Endothelial cell of umbilical vein (primary cell): ENCODE results near the gene USE1. TPM values are rescaled to one million over a fixed set of nuclear protein-coding genes. Genes with fewer than 3 reads are reported as not detected.

ENCODE experiments used
- BruUV-seq: library from RNA; stranded (reverse); fragments of 400-500 nt; replicated peaks from 2 replicates; lab custom pipeline; 2021; lab: Mats Ljungman, UMichigan
- CTCF ChIA-PET: fragments of 300-600, 350-600 bp; sonication (Branson Sonifier 250); formaldehyde crosslinking; loops from one replicate; lab custom pipeline; 2021; ENCODE audit warnings: antibody characterized with exemption, inconsistent platforms; lab: Charles Lee
- POLR2A ChIA-PET: fragments of 300-600, 350-600 bp; sonication (Branson Sonifier 250); formaldehyde crosslinking; loops from one replicate; lab custom pipeline; 2021; ENCODE audit warnings: antibody characterized with exemption, inconsistent platforms; lab: Charles Lee
- DNase-seq: peaks from one replicate; pipeline ENCODE4 v3.0.0-alpha.2; 2011; ENCODE audit warnings: low read depth, low spot score
- FAIRE-seq: peaks from 2 replicates; lab custom pipeline; 2011; peaks lifted over from hg19 to GRCh38; lab: Jason Lieb, UNC
- H2AFZ ChIP-seq: 2 replicates; pipeline ENCODE4 v1.6.0; 2012; ENCODE audit warnings: low read depth, low read length, control low read depth, inconsistent platforms
- H3K27ac ChIP-seq: 2 replicates; pipeline ENCODE4 v1.5.1; 2011; ENCODE audit warnings: low read depth, mild to moderate bottlenecking, control low read depth, low read length, moderate library complexity; ENCODE audit not compliant: insufficient read depth
- H3K27me3 ChIP-seq, 2 experiments: 2 replicates each; pipeline versions ENCODE4 v1.6.0 to v1.6.1; 2011; ENCODE audit warnings: low read length in 2 of 2, mixed read lengths in 1 of 2; ENCODE audit not compliant: control insufficient read depth in 2 of 2, insufficient read depth in 2 of 2
- H3K36me3 ChIP-seq, 2 experiments: 2 replicates in 1 of 2; 3 replicates in 1 of 2; pipeline ENCODE4 v1.5.1; 2011; ENCODE audit warnings: low read length in 2 of 2, mild to moderate bottlenecking in 1 of 2, moderate library complexity in 1 of 2; ENCODE audit not compliant: control insufficient read depth in 2 of 2, insufficient read depth in 2 of 2; ENCODE audit errors: extremely low read depth in 1 of 2
- H3K4me1 ChIP-seq: 3 replicates; pipeline ENCODE4 v1.5.1; 2011; ENCODE audit warnings: mild to moderate bottlenecking, low read length; ENCODE audit not compliant: control insufficient read depth, insufficient read depth; ENCODE audit errors: extremely low read depth
- H3K4me2 ChIP-seq: 2 replicates; pipeline ENCODE4 v1.6.1; 2011; ENCODE audit warnings: low read length, control low read depth, mixed read lengths; ENCODE audit not compliant: insufficient read depth
- H3K4me3 ChIP-seq, 3 experiments: fragments of 200-600 bp in 1 of 3; sonication (generic), shearing (Covaris generic) in 1 of 3; replicated peaks in 1 of 3; 2 replicates each; pipeline ENCODE4 v1.5.1; 2011 to 2016; ENCODE audit warnings: control low read depth in 3 of 3, low read length in 3 of 3, mild to moderate bottlenecking in 2 of 3, inconsistent platforms in 1 of 3, low read depth in 1 of 3, moderate library complexity in 1 of 3; ENCODE audit not compliant: insufficient read depth in 1 of 3
- H3K79me2 ChIP-seq: 2 replicates; pipeline ENCODE4 v1.6.0; 2012; ENCODE audit warnings: low read length, inconsistent platforms; ENCODE audit not compliant: control insufficient read depth, insufficient read depth
- H3K9ac ChIP-seq: replicated peaks from 2 replicates; pipeline ENCODE3; 2011; ENCODE audit warnings: low read length, control low read depth; ENCODE audit not compliant: insufficient read depth; ENCODE audit errors: extremely low read depth
- H3K9me1 ChIP-seq: replicated peaks from 3 replicates; pipeline ENCODE4 v1.6.0; 2011; ENCODE audit warnings: mild to moderate bottlenecking, low read length; ENCODE audit not compliant: control insufficient read depth, insufficient read depth; ENCODE audit errors: extremely low read depth
- H3K9me3 ChIP-seq: replicated peaks from 2 replicates; pipeline ENCODE4 v1.5.1; 2012; ENCODE audit warnings: low read length, inconsistent platforms; ENCODE audit not compliant: control insufficient read depth, insufficient read depth
- H4K20me1 ChIP-seq: replicated peaks from 2 replicates; pipeline ENCODE3; 2011; ENCODE audit warnings: mild to moderate bottlenecking, low read length; ENCODE audit not compliant: control insufficient read depth, insufficient read depth; ENCODE audit errors: extremely low read depth
- EZH2 ChIP-seq: IDR thresholded peaks from 2 replicates; pipeline ENCODE4 v1.6.1; 2012; ENCODE audit warnings: borderline replicate concordance, low read depth, mild to moderate bottlenecking, moderate library complexity, low read length, inconsistent platforms; ENCODE audit not compliant: severe bottlenecking
- FOS ChIP-seq: IDR thresholded peaks from 2 replicates; pipeline ENCODE4 v1.6.1; 2011; ENCODE audit warnings: mild to moderate bottlenecking, low read length, moderate library complexity, borderline replicate concordance; ENCODE audit not compliant: insufficient read depth
- GATA2 ChIP-seq: IDR thresholded peaks from 2 replicates; pipeline ENCODE4 v1.7.0; 2011; ENCODE audit warnings: low read depth, mild to moderate bottlenecking, moderate library complexity, mixed read lengths, low read length; ENCODE audit not compliant: insufficient read length, insufficient read depth
- JUN ChIP-seq: IDR thresholded peaks from 2 replicates; pipeline ENCODE4 v1.6.1; 2011; ENCODE audit warnings: borderline replicate concordance, low read depth; ENCODE audit not compliant: insufficient read length, insufficient read depth
- MYC ChIP-seq: IDR thresholded peaks from one replicate; pipeline ENCODE4 v1.6.1; 2011; ENCODE audit warnings: mild to moderate bottlenecking, low read depth, low read length
- POLR2A ChIP-seq: IDR thresholded peaks from 2 replicates; pipeline ENCODE4 v1.6.1; 2012; ENCODE audit warnings: low read depth, mild to moderate bottlenecking, control low read depth, low read length
- POLR2AphosphoS5 ChIP-seq: IDR thresholded peaks from 2 replicates; pipeline ENCODE4 v1.6.1; 2012; ENCODE audit warnings: low read depth, mild to moderate bottlenecking, control low read depth, low read length, moderate library complexity; ENCODE audit not compliant: insufficient read depth
- dilution Hi-C: fragments of 300-500 bp; cut with MboI; formaldehyde crosslinking; loops from one replicate; pipeline ENCODE4 v1.15.0; 2019; ENCODE audit warnings: low sequenced_read_pairs; ENCODE audit not compliant: extremely low pct_ligation_motif_present
- intact Hi-C: fragments of 100-400 bp; cut with micrococcal nuclease; formaldehyde crosslinking; loops from one replicate; pipeline ENCODE4 v1.10.0; 2022
- polyA plus RNA-seq, 4 experiments: library from polyadenylated mRNA; depleted of rRNA in 3 of 4; stranded (reverse) in 3 of 4; unstranded in 1 of 4; fragments of >200 nt; gene quantifications; 2 replicates each; pipeline versions ENCODE4 v1.2.1 to v1.2.3, GENCODE V29; 2011 to 2012; ENCODE audit warnings: missing spikeins in 1 of 4
- total RNA-seq: library from RNA; stranded (reverse); gene quantifications from 2 replicates; pipeline ENCODE4 v1.2.3, GENCODE V29; 2021
- TF ChIP-seq, protein P1 (sequence below): IDR thresholded peaks from 2 replicates; pipeline ENCODE4 v1.6.1; 2011; ENCODE audit not compliant: insufficient read depth, insufficient read length
- TF ChIP-seq, protein P2 (sequence below), 2 donors: IDR thresholded peaks; 1 replicate in 1 of 2; 2 replicates in 1 of 2; pipeline ENCODE4 v1.5.1; 2011; ENCODE audit warnings: low read length in 2 of 2, mild to moderate bottlenecking in 2 of 2, moderate library complexity in 2 of 2, control low read depth in 1 of 2, inconsistent platforms in 1 of 2, low read depth in 1 of 2; ENCODE audit not compliant: insufficient read depth in 1 of 2; ENCODE audit errors: extremely low read depth in 1 of 2

Gene USE1
- total and polyA plus RNA-seq, 2 donors (not counting 3 experiments of a cell fraction or from before 2014, with no cell fraction given) = 21.3 to 27.6 TPM

DNA sequence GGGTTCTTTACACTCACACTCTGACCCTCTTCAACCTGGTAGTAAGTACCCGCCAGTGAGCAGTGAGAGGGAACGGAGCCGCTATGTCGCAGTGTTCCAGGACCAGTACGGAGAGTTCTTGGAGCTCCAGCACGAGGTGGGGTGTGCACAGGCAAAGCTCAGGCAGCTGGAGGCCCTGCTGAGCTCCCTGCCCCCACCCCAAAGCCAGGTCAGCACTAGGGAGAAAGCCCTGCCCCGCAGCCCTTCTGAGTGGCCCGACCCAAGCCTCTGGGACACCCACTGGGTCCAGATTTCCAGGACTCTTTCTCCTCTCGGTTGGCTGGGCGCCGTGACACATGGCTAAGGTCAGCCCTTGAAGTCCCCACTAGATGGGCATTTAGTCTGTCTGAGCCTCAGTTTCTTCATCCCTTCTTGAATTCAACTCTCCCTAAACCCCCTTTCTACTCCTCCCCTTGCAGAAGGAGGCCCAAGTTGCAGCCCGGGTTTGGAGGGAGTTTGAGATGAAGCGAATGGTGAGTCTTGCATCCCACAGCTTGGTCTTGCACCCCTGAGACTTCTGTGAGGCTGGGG is 12.7 kb downstream of the USE1 start:
- TF ChIP-seq, protein P1, sequence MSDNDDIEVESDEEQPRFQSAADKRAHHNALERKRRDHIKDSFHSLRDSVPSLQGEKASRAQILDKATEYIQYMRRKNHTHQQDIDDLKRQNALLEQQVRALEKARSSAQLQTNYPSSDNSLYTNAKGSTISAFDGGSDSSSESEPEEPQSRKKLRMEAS = no peak
- TF ChIP-seq, protein P2, sequence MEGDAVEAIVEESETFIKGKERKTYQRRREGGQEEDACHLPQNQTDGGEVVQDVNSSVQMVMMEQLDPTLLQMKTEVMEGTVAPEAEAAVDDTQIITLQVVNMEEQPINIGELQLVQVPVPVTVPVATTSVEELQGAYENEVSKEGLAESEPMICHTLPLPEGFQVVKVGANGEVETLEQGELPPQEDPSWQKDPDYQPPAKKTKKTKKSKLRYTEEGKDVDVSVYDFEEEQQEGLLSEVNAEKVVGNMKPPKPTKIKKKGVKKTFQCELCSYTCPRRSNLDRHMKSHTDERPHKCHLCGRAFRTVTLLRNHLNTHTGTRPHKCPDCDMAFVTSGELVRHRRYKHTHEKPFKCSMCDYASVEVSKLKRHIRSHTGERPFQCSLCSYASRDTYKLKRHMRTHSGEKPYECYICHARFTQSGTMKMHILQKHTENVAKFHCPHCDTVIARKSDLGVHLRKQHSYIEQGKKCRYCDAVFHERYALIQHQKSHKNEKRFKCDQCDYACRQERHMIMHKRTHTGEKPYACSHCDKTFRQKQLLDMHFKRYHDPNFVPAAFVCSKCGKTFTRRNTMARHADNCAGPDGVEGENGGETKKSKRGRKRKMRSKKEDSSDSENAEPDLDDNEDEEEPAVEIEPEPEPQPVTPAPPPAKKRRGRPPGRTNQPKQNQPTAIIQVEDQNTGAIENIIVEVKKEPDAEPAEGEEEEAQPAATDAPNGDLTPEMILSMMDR (IDR thresholded peaks at IDR 0.05; ENCODE audit: extremely low read depth in 1 of 2, insufficient read depth in 1 of 2, low read depth in 1 of 2, low read length in 2 of 2) = no peak
- no peak for TF ChIP-seq MYC
- TF ChIP-seq EZH2 = no peak
- no peak for TF ChIP-seq POLR2A
- no peak for TF ChIP-seq JUN
- no peak for TF ChIP-seq POLR2AphosphoS5
- TF ChIP-seq FOS = no peak
- TF ChIP-seq GATA2 = no peak
- Histone ChIP-seq H3K9me1 (no peaks in the 10 kb centered on the region), H3K79me2 (no peaks in the 10 kb centered on the region), H4K20me1 (no peaks in the 10 kb centered on the region), H3K4me1 (peaks cover 5% of the 10 kb centered on the region), H3K36me3 (peaks cover 0 to 11% of the 10 kb centered on the region in 2 experiments), H3K27ac (no peak overlapping the region), H3K4me3 (no peak overlapping the region), H3K27me3 (no peaks in the 10 kb centered on the region), H3K4me2 (no peak overlapping the region), H3K9me3 (no peaks in the 10 kb centered on the region), H2AFZ (no peak overlapping the region), H3K9ac (no peak overlapping the region)
- FAIRE-seq = no peak
- intact Hi-C loops (loop anchor here (2.0 kb wide), 1 partner anchor 39 kb away; the partner anchor contains the start of gene BABAM1), dilution Hi-C loops (no loop called here)
- CTCF ChIA-PET = interaction anchor here (0.9 kb wide), 1 partner anchor 33 kb away, joined by 3 read pairs; no protein-coding TSS in a partner anchor
- DNase-seq = no peak
- POLR2A ChIA-PET = no interaction called here
- no TSS peak for BruUV-seq
